SKM-1 treated with dmso at 0.1 percent for 144 hours (cell line): Measurements from ENCODE around the gene KAT2A.

Source experiments
- DNase-seq: peaks from one replicate; lab custom pipeline; 2025; ENCODE audit not compliant: unreplicated experiment; lab: John Stamatoyannopoulos, UW

Gene KAT2A

GRCh38 chr17:42065201-42065600 is 56.0 kb downstream of the KAT2A start:
- no peak for DNase-seq
